A673 (cell line): ENCODE measurements around the gene FBXL15. TPM values are rescaled to one million over a fixed set of nuclear protein-coding genes. Genes with fewer than 3 reads are reported as not detected.
A peak's percentile ranks its signal among the peaks of the same experiment; 100 is the strongest.
"Not testable (repeated sequence)": the region's sequence is repeated elsewhere in the genome, so short reads cannot be mapped to it uniquely, and the experiment has no call there.

Source experiments
- BruUV-seq: library from RNA; stranded (reverse); fragments of 400-500 nt; replicated peaks from 2 replicates; lab custom pipeline; 2021; lab: Mats Ljungman, UMichigan
- CTCF ChIA-PET: fragments of 300-600 bp; sonication (Branson Sonifier 250); formaldehyde crosslinking; loops from one replicate; lab custom pipeline; 2022; ENCODE audit warnings: antibody characterized with exemption; lab: Charles Lee
- POLR2A ChIA-PET: fragments of 300-600 bp; sonication (Branson Sonifier 250); formaldehyde crosslinking; loops from one replicate; lab custom pipeline; 2022; ENCODE audit warnings: antibody characterized with exemption; ENCODE audit not compliant: low non-redundant PET; lab: Charles Lee
- DNase-seq: peaks from one replicate; pipeline ENCODE4 v3.0.0-alpha.2; 2015; ENCODE audit warnings: low spot score
- H3K27ac ChIP-seq: fragments of 200-600 bp; sonication (generic); 2 replicates; pipeline ENCODE4 v1.5.1; 2016; ENCODE audit warnings: mixed run types, low read depth, mild to moderate bottlenecking, mixed read lengths, antibody characterized with exemption, low read length; ENCODE audit not compliant: poor library complexity, severe bottlenecking
- H3K27me3 ChIP-seq: fragments of 200-600 bp; sonication (generic); replicated peaks from 2 replicates; pipeline ENCODE4 v1.6.1; 2017; ENCODE audit warnings: mixed run types, low read depth, mild to moderate bottlenecking, mixed read lengths, antibody characterized with exemption, low read length; ENCODE audit not compliant: insufficient read depth, poor library complexity
- H3K36me3 ChIP-seq: fragments of 200-600 bp; sonication (generic); 2 replicates; pipeline ENCODE4 v1.6.1; 2016; ENCODE audit warnings: mixed run types, mild to moderate bottlenecking, mixed read lengths, antibody characterized with exemption, low read length; ENCODE audit not compliant: insufficient read depth, poor library complexity, severe bottlenecking
- H3K4me1 ChIP-seq: fragments of 200-600 bp; sonication (generic); 2 replicates; pipeline ENCODE4 v1.6.1; 2017; ENCODE audit warnings: mixed run types, mild to moderate bottlenecking, mixed read lengths, antibody characterized with exemption, low read length; ENCODE audit not compliant: insufficient read depth, poor library complexity, severe bottlenecking
- H3K4me3 ChIP-seq: fragments of 200-600 bp; sonication (generic); 2 replicates; pipeline ENCODE4 v1.5.1; 2016; ENCODE audit warnings: low read depth, mixed run types, mild to moderate bottlenecking, mixed read lengths, low read length; ENCODE audit not compliant: poor library complexity, severe bottlenecking
- H3K9me3 ChIP-seq: fragments of 200-600 bp; sonication (generic); 2 replicates; pipeline ENCODE4 v1.6.1; 2016; ENCODE audit warnings: mixed run types, low read depth, mild to moderate bottlenecking, mixed read lengths, antibody characterized with exemption, low read length; ENCODE audit not compliant: poor library complexity, severe bottlenecking
- CTCF ChIP-seq: fragments of 300-800, 200-600 bp; sonication (generic); conservative IDR thresholded peaks from 2 replicates; pipeline ENCODE4 v1.5.1; 2017; ENCODE audit warnings: low read depth, mild to moderate bottlenecking, antibody characterized with exemption, low read length, moderate library complexity, mixed read lengths
- EZH2 ChIP-seq: fragments of 200-600 bp; sonication (generic); IDR thresholded peaks from 2 replicates; pipeline ENCODE4 v1.6.1; 2017; ENCODE audit warnings: borderline replicate concordance, low read depth, mild to moderate bottlenecking, mixed read lengths, antibody characterized with exemption, low read length; ENCODE audit not compliant: poor library complexity, severe bottlenecking
- intact Hi-C: fragments of 100-400 bp; cut with micrococcal nuclease; formaldehyde crosslinking; loops from one replicate; pipeline ENCODE4 v1.10.0; 2022; ENCODE audit not compliant: unreplicated experiment
- total RNA-seq: library from RNA; stranded (reverse); gene quantifications from 2 replicates; pipeline ENCODE4 v1.2.3, GENCODE V29; 2021

FBXL15 gene
- total RNA-seq, 1 experiment from 2014 or later = 8.9 TPM

- intact Hi-C loops = no loop called here
- ChIA-PET POLR2A (no interaction called here), CTCF (no interaction called here)
- TF ChIP-seq EZH2 = no peak
- TF ChIP-seq CTCF = no peak
- DNase-seq = peak; percentile 39
- Histone ChIP-seq H3K36me3 (peaks cover 15% of the 10 kb centered on the region), H3K27me3 (no peaks in the 10 kb centered on the region), H3K27ac (peak within 1 kb of the TSS; percentile 82), H3K4me3 (peak within 1 kb of the TSS; percentile 89), H3K4me1 (peaks cover 6% of the 10 kb centered on the region), H3K9me3 (no peaks in the 10 kb centered on the region)
- no TSS peak for BruUV-seq
Observed at GRCh38 chr10:102451105-102451969, 30.7 kb downstream of the FBXL15 start, which contains the start of gene C10orf95. C10orf95 (minus strand) TSS chr10:102451543; CDS start chr10:102451093, 450 bp downstream.

- H3K4me3 ChIP-seq = no peak overlapping the region
- no peaks in the 10 kb centered on the region for H3K9me3 ChIP-seq
- H3K27me3 ChIP-seq = no peaks in the 10 kb centered on the region
- peaks cover 6% of the 10 kb centered on the region for H3K4me1 ChIP-seq
- no peak overlapping the region for H3K27ac ChIP-seq
- ChIA-PET CTCF (no interaction called here), POLR2A (no interaction called here)
- H3K36me3 ChIP-seq = peaks cover 15% of the 10 kb centered on the region
- no peak for TF ChIP-seq EZH2
- no peak for TF ChIP-seq CTCF
- peak; percentile 53 for DNase-seq
- no TSS peak for BruUV-seq
- intact Hi-C loops = no loop called here
Observed at GRCh38 chr10:102452672-102453340, 32.2 kb downstream of the FBXL15 start.

GRCh38 chr10:102453502-102453901 lies 32.9 kb downstream of the FBXL15 start:
- Histone ChIP-seq H3K36me3 (peaks cover 15% of the 10 kb centered on the region), H3K4me3 (no peak overlapping the region), H3K4me1 (peaks cover 6% of the 10 kb centered on the region), H3K27me3 (no peaks in the 10 kb centered on the region), H3K9me3 (no peaks in the 10 kb centered on the region), H3K27ac (no peak overlapping the region)
- intact Hi-C loops = no loop called here
- TF ChIP-seq EZH2 = no peak
- TF ChIP-seq CTCF = no peak
- ChIA-PET CTCF (no interaction called here), POLR2A (interaction anchor here (0.6 kb wide), 1 partner anchor 8 kb away, joined by 7 read pairs; no protein-coding TSS in a partner anchor)
- no peak for DNase-seq
- BruUV-seq = no TSS peak

- BruUV-seq, POLR2A ChIA-PET, intact Hi-C loops, H3K27me3 ChIP-seq, CTCF ChIA-PET, H3K9me3 ChIP-seq, DNase-seq, H3K4me3 ChIP-seq, H3K4me1 ChIP-seq: not testable (repeated sequence)
- Histone ChIP-seq H3K36me3 (peaks cover 15% of the 10 kb centered on the region), H3K27ac (peak overlapping the region; percentile 60)
Observed at GRCh38 chr10:102454662-102455487, 34.2 kb downstream of the FBXL15 start.
